HPDE6-E6E7 (cell line): ENCODE data around the gene BBS2.

Source experiments
- DNase-seq: peaks from one replicate; pipeline ENCODE4 v3.0.0; 2011; ENCODE audit warnings: missing footprints; ENCODE audit errors: extremely low spot score

Gene BBS2

DNA sequence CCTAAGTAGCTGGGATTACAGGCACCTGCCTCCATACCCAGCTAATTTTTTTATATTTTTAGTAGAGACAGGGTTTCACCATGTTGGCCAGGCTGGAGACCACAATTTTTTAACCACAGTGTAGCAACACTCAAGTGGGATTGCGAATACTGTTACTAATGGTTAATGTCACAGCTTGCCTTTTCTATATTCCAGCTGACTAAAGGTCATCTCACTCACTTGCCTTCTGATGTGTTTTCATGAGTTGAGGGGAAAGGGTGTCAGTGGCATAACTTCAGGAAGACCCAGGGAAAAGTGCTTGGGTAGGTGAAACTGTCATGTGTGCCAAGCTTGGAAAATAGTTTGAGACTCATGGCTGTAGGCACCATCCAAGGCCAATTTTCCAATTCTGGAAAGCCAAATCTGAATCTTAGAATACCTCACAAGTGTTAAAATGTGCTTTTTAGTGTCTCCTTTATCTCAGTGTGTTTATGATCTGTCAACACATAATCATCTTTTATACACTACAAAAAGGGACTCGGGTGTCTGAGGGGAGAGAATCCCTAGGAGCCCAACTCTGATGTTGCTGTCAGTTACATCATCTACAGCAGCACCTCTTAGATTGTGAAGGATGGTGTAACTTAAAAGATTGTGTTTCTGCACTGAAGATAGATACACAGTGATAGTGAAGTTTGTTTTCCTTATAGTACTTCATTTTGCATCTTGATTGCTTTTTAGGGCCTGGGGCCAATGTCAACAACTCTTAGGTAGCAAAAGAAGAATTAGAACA is 41.4 kb downstream of the BBS2 start:
- DNase-seq = no peak

- DNase-seq = peak; percentile 79
Observed at GRCh38 chr16:56477096-56477878, 42.5 kb downstream of the BBS2 start.

DNA sequence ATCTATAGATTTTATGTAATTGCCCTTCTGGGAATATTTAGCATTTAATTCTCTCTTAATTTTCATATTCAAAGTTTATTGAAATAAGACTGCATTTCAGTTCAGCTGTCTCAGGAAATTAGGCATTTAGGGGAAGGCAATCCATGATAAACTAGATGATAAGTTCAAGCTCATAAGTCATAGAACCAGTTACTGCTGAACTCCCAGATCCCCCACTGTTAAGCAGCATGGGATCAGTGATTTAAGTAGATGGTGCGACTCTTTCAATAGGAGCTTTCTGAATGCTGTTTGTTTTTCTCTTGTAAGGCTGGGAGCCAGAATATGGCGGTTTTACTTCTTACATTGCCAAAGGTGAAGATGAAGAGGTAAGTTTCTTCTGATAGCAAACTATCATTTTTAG is 44.6 kb downstream of the BBS2 start:
- DNase-seq = no peak

- DNase-seq = no peak
Observed at GRCh38 chr16:56470666-56471065, 49.2 kb downstream of the BBS2 start.

DNA sequence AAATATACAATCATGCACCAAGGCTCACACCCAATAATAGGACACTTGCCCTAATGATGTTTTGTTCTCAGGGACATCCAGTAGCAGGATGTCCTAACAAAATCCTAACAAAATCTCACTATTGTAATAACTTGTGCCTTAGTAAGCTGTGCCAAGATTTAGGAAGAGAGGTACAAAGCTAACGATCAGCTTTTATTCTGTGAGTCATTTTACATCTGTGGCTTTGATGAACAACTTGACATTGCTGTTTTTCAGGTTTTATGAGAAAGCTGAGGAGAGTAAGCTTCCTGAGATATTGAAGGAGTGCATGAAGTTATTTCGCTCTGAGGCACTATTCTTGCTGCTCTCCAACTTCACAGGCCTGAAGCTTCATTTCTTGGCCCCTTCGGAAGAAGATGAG is 49.6 kb downstream of the BBS2 start:
- peak; percentile 31 for DNase-seq

GRCh38 chr16:56469748-56470147 is 50.1 kb downstream of the BBS2 start:
- no peak for DNase-seq

- no peak for DNase-seq
Observed at GRCh38 chr16:56468800-56469199, 51.0 kb downstream of the BBS2 start.

GRCh38 chr16:56466344-56466743 is 53.5 kb downstream of the BBS2 start:
- no peak for DNase-seq

DNA sequence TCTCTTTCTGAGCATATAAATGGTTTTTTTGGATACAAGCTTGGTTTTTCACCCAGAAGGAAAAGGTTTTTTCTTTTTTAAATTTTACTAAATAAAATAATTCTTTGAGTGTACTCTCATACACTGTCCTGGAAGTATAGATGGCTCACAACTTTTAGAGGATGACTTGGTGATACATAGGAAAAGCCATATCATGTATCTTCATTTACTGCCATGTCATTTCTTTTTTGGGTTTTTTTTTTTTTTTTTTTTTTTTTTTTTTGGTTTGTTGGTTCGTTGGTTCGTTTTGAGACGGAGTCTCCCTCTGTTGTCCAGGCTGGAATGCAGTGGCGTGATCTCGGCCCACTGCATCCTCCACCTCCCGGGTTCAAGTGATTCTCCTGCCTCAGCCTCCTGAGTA is 56.7 kb downstream of the BBS2 start:
- no peak for DNase-seq

DNA sequence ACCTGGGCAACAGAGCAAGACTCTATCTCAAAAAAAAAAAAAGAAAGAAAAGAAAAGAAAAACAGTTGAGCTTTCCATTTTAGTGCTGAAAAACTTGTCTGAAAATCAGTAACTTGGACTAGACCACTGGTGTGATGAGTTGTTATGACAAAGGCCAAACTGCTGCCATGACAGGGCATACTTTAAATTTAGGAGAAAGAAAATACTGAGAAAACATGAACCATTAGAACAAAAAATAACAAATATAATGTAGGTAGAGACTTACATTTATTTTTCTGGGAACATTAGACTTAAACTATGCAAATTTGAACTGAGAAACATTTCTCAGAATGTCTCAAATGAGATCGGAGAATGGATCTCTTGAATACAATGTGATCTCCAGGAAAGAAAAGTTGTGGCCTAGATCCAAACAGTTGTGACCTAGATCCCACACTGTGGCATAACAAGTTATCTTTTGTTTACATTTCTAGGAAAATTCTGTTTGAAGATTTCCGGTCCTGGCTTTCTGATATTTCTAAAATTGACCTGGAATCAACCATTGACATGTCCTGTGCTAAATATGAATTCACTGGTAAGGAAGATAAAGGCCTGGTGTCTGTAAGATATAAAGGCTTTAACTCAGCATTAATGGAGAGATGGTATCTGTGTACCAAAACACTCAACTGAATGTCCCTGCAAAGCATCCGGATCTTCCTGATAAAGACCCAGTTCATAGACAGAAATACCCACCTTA is 57.6 kb downstream of the BBS2 start:
- DNase-seq = no peak

GRCh38 chr16:56460101-56460500 is 59.7 kb downstream of the BBS2 start:
- DNase-seq = no peak

DNA sequence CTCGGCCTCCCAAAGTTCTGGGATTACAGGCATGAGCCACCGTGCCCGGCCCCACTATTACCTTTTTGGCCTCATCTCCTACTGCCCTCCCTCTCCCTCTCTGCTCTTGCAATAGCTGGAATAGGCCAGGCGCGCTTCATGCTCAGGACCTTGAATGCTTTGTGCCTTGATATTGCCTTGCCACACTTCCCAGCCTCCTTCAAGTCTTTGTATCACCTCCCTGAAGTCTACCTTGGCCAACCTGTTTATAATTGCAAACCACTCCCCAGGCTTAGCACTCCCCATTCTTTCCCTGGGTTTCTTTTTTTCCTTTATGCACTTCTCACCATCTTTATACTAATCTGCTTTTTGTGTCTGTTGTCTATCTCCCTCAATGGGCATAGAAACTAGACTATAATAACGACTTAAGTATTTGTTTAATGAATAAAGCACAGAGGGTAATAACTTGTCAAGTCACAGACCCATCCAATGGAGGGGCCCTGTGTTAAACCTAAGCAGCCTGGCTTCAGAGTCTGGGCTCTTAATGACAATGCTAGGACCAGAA is 61.8 kb downstream of the BBS2 start:
- no peak for DNase-seq

DNA sequence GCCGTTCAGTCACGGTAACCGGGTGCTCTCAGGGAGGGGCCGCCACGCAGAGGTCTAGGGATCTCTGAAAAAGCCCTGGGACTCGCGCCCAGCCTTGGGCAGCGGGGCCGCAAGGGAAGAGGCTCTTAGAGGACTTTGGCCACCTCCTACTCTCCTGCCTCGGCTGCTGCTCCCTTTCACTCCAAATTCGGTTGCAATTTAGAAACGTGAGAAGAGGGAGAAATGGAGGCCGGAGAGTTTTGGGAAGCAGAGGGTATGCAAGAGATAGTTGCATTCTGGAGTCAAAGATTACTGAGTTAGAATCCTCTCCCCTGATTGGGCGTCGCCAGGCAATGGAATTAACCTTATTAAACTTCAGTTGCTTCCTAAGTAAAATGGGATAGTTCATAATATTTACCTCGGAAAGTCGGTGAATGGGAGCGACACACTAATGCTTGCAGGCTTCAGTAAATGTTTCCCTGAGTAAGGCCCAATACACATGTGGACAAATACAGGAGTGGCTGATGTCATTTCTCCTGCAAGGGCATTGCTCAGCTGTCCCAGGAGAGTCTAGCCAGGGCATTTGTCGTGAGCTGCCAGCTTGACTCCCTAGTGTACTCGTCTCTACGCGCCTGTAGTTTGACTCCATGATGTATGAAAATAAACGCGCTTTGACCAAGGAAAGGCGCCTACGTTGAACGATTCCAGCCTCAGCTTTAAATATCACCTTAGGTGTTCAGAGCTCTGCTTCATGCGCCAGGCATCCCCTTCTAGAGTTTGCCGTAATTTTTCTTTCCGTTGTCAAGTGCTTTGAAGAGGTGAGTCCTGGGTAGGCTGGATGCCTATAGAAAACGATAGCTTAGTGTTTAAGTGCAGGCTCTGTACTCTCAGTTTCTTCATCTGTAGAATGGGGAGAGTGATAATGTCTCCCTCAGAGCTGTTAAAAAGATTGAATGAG is 67.8 kb downstream of the BBS2 start:
- DNase-seq = peak; percentile 75

DNA sequence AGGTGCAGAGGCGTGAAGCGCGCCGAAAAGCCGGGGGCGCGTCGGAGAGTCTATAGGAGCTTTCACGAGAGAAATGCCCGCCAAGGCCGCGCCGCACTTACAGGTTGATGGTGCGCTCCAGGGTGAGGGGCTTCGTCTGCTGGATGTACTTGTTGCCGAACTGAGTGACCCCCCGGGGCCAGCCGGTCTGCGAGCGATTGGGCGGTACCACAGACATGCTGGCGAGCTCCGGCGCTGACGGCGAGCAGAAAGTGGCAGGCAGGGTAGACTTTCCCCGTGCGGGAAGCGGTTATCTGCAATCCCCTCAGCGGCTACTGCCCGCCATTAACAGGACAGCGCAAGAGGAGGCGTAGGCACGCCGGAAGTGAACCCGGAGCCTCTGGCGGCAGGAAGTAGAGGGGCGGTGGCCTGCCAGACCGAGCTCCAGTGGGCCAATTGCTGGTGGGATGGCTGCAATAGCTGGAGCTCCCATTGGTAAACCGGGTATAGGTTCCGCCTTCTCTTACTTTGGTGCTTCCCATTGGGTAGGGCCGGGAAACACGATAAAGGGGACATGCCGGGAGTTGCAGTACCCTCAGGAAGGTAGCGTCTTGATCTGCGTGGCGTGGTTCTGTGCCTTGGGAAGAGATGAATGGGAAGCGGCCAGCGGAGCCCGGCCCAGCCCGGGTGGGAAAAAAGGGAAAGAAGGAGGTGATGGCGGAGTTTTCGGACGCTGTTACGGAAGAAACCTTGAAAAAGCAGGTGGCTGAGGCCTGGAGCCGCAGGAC is 68.7 kb downstream of the BBS2 start, which contains the start of the genes NUDT21 and OGFOD1:
Gene NUDT21 (minus strand): TSS at position 347 of the 767 bp plus-strand sequence. CDS start 130 bp downstream, at position 217.
Gene OGFOD1 (plus strand): TSS at position 569 of the 767 bp plus-strand sequence. CDS start 59 bp downstream, at position 628.
- DNase-seq = peak; percentile 100

DNA sequence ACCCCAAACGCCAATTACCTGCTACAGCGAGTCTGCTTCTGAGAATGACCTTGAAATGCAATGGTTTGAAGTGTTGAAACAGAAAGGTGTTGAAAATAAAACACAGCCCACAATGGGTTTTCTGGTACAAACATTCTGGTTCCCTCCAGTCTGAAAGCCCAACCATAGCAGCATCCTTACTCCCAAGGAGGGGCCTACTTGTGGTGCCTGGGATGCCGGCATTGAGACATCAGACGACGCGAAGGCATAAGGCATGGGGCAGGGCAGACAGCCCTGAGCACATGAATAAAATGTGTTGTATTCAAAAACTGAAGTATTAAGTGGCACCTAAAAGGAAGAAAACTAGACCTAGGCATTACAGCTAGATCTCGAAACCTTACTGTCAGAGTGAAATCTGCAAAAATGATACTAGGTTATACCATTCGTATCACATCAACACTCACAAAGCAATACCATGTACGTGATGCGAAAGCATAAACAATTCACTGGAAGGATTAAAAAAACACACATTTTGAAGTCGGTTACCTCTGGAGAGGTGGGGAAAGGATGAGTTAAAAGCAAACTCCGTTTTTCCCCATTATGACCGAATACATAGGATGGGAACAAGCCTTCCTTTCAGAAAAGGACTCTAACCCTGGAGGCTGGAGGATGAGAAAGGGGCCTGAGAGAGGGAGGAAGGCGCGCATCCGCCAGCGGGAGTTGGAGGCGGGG is 69.4 kb downstream of the BBS2 start:
- DNase-seq = no peak

DNA sequence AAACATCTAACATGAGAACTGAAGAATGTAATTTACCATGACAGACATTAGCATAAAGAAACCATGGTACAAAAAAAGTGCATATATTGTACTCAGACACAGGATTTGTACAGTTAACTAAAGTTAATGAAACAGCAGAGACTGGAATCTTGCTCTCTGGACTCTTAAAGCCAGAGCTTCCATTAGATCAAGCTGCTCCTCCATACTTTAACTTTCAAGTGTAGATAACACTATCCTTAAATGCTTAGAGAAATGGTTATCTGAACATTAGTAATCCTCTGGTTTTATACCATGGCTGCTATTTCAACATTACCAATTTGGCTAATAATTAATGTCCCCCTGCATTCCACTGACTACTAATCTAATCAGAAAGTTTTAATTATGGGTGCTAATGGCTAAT is 71.8 kb downstream of the BBS2 start:
- DNase-seq = no peak

- DNase-seq = no peak
Observed at GRCh38 chr16:56447286-56447685, 72.5 kb downstream of the BBS2 start.

- no peak for DNase-seq
Observed at GRCh38 chr16:56438038-56438437, 81.8 kb downstream of the BBS2 start.

DNA sequence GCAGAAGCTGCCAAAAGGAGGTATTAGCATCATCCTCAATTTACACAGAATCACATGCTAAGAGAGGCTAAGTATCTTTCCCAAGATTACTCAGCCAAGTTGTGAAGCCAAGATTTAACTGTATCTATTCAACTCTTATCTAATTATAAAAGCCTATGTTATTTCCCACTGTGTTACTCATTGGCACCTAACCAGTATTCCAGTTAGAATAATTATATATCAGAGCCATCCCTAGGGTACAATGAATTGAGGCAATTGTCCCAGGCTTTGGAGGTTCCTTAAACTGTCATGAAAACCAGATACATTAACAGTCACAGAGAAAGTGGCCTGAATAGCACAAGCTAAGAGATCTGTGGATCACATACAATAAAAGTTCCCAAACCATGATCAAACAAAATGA is 83.6 kb downstream of the BBS2 start:
- no peak for DNase-seq
